Measurements from ENCODE around the gene ZNF532.

The ZNF532 gene

DNA sequence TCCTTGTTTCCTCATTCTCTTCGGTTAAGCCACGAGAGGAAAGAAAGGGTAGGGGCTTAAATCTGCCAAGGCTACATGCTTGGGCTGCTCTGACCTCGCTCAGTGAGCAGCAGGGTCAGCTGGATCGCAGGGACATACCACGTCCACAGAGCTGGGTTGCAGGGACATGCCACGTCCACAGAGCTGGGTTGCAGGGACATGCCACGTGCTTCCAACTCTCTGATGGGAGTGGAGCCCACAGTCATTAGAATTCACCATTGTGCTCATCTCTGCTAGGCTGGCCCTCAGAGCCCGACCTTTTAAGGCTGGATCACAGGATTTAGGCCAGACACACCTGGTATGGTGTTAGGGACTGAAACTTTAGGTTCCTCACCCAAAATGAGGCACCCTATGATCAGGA lies 167.6 kb downstream of the ZNF532 start:
- TF ChIP-seq TAF1 (IDR thresholded peaks at IDR 0.05; ENCODE audit: borderline replicate concordance, insufficient read depth, low read length) (no peak), SIN3A (IDR thresholded peaks at IDR 0.05; ENCODE audit: borderline replicate concordance, insufficient read depth, low read length) (no peak), POLR2AphosphoS5 (IDR thresholded peaks at IDR 0.05; ENCODE audit: low read depth, low read length) (no peak), FOXP2 (optimal IDR thresholded peaks at IDR 0.05; ENCODE audit: borderline replicate concordance, extremely low read depth, extremely low read length, insufficient read depth) (no peak)
- TF ChIP-seq, protein P1, sequence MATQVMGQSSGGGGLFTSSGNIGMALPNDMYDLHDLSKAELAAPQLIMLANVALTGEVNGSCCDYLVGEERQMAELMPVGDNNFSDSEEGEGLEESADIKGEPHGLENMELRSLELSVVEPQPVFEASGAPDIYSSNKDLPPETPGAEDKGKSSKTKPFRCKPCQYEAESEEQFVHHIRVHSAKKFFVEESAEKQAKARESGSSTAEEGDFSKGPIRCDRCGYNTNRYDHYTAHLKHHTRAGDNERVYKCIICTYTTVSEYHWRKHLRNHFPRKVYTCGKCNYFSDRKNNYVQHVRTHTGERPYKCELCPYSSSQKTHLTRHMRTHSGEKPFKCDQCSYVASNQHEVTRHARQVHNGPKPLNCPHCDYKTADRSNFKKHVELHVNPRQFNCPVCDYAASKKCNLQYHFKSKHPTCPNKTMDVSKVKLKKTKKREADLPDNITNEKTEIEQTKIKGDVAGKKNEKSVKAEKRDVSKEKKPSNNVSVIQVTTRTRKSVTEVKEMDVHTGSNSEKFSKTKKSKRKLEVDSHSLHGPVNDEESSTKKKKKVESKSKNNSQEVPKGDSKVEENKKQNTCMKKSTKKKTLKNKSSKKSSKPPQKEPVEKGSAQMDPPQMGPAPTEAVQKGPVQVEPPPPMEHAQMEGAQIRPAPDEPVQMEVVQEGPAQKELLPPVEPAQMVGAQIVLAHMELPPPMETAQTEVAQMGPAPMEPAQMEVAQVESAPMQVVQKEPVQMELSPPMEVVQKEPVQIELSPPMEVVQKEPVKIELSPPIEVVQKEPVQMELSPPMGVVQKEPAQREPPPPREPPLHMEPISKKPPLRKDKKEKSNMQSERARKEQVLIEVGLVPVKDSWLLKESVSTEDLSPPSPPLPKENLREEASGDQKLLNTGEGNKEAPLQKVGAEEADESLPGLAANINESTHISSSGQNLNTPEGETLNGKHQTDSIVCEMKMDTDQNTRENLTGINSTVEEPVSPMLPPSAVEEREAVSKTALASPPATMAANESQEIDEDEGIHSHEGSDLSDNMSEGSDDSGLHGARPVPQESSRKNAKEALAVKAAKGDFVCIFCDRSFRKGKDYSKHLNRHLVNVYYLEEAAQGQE (IDR thresholded peaks at IDR 0.05; ENCODE audit: insufficient read depth in 1 of 2, low read depth in 2 of 2, low read length in 2 of 2): no peak

DNA sequence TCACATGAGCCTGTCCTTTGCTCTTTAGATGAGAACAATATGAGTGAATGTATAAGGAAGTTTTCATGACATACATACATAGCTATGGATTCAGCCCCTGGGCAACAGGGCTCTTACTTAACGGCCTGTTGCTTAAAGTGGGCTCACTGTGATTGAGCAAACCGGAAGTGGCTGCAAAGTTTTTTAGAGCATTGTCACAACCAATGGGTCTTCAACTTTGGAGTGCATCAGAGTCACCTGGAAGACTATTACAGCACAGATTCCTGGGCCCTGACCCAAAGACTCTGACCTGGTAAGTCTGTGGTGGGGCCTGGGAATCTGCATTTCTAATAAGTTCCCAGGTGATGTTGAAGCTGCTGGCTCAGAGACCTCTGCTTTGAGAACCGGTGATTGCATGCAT lies 168.7 kb downstream of the ZNF532 start:
- TF ChIP-seq, protein P1 (IDR thresholded peaks at IDR 0.05; ENCODE audit: insufficient read depth in 1 of 2, low read depth in 2 of 2, low read length in 2 of 2): no peak
- TF ChIP-seq TAF1 (IDR thresholded peaks at IDR 0.05; ENCODE audit: borderline replicate concordance, insufficient read depth, low read length) (no peak), POLR2AphosphoS5 (IDR thresholded peaks at IDR 0.05; ENCODE audit: low read depth, low read length) (no peak), SIN3A (IDR thresholded peaks at IDR 0.05; ENCODE audit: borderline replicate concordance, insufficient read depth, low read length) (no peak), FOXP2 (optimal IDR thresholded peaks at IDR 0.05; ENCODE audit: borderline replicate concordance, extremely low read depth, extremely low read length, insufficient read depth) (no peak)

DNA sequence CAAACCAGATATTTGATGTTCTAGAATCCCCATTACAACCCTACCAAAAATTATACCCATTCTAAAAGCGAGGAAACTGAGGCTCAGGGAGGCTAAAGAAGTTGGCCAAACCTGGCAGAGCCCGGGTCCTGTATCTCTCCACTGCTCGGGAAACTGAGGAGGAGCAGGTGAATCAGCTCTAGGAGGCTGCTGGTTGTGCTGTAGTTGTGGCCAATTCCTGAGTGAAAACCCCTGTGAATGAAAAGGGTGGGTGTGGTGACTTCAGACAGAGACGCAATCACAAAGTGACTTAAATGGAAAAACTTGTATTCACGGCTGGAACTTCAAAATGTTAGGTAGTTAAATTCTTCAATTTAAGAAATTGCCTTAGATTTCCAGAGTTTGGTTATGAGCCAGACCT lies 169.3 kb downstream of the ZNF532 start:
- TF ChIP-seq, protein P1 (IDR thresholded peaks at IDR 0.05; ENCODE audit: insufficient read depth in 1 of 2, low read depth in 2 of 2, low read length in 2 of 2): no peak

DNA sequence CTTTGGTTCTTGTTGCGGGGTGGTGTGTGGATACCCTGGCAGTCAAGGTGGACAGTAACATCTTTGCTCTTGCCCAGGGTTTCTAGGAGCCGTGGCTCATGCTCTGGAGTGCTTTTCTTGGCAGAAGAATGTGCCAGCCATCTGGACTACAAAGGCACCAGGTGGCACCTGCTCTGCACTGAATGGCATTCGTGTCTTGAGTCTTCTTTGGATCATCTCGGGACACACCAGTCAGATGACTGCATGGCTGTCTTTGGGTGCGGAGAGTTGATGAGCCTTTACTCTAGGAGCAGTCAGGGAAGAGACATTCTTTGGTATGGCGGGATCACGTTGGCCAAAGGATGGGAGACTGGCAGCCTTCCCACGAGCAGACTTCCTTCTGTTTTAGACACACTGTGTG lies 170.9 kb downstream of the ZNF532 start:
- TF ChIP-seq, protein P1 (IDR thresholded peaks at IDR 0.05; ENCODE audit: insufficient read depth in 1 of 2, low read depth in 2 of 2, low read length in 2 of 2): no peak
- TF ChIP-seq SIN3A (IDR thresholded peaks at IDR 0.05; ENCODE audit: borderline replicate concordance, insufficient read depth, low read length): no peak
